SK-N-SH treated with all-trans-retinoic acid at 6 μM for 48 hours (cell line): ENCODE data around the gene PIAS2.
"Not testable (repeated sequence)": the region's sequence is repeated elsewhere in the genome, so short reads cannot be mapped to it uniquely, and the experiment has no call there.

ENCODE experiments used
- ATAC-seq: fragments of 200-7000 bp; cut with Tn5 transposase; 3 replicates; pipeline ENCODE4 v1.9.1; 2020; ENCODE audit warnings: mild to moderate bottlenecking, moderate library complexity
- ARNTL ChIP-seq: fragments of 450-650 bp; formaldehyde crosslinking; IDR thresholded peaks from 2 replicates; pipeline ENCODE4 v1.5.0; 2020; ENCODE audit warnings: low read depth, mild to moderate bottlenecking, moderate library complexity, borderline replicate concordance
- BACH2 ChIP-seq: fragments of 250-450 bp; sonication (Bioruptor Pico); IDR thresholded peaks from 2 replicates; pipeline ENCODE4 v1.9.0; 2021; ENCODE audit warnings: mild to moderate bottlenecking, borderline replicate concordance
- CSDC2 ChIP-seq: fragments of 250-450 bp; sonication (Bioruptor Pico); IDR thresholded peaks from 2 replicates; pipeline ENCODE4 v1.5.0; 2020; ENCODE audit warnings: mild to moderate bottlenecking, moderate library complexity
- ESRRG ChIP-seq: fragments of 250-450 bp; sonication (Bioruptor Pico); IDR thresholded peaks from 2 replicates; pipeline ENCODE4 v1.6.1; 2021; ENCODE audit warnings: mild to moderate bottlenecking
- GLIS3 ChIP-seq: fragments of 250-450 bp; sonication (Bioruptor Pico); IDR thresholded peaks from 2 replicates; pipeline ENCODE4 v1.5.0; 2020; ENCODE audit warnings: mild to moderate bottlenecking, moderate library complexity
- POU6F1 ChIP-seq: fragments of 250-450 bp; sonication (Bioruptor Pico); IDR thresholded peaks from 2 replicates; pipeline ENCODE4 v1.8.0; 2021; ENCODE audit warnings: low read depth, mild to moderate bottlenecking, moderate library complexity, borderline replicate concordance
- RARB ChIP-seq: fragments of 250-450 bp; sonication (Bioruptor Pico); IDR thresholded peaks from 2 replicates; pipeline ENCODE4 v1.8.0; 2021; ENCODE audit warnings: mild to moderate bottlenecking, moderate library complexity
- SNAI2 ChIP-seq: fragments of 250-450 bp; sonication (Bioruptor Pico); IDR thresholded peaks from 2 replicates; pipeline ENCODE4 v1.5.0; 2020; ENCODE audit warnings: mild to moderate bottlenecking, moderate library complexity
- TCF4 ChIP-seq: fragments of 250-450 bp; sonication (Bioruptor Pico); IDR thresholded peaks from 2 replicates; pipeline ENCODE4 v1.8.0; 2021; ENCODE audit warnings: mild to moderate bottlenecking, moderate library complexity, borderline replicate concordance
- TOX ChIP-seq: fragments of 250-450 bp; sonication (Bioruptor Pico); IDR thresholded peaks from 2 replicates; pipeline ENCODE4 v1.8.0; 2021; ENCODE audit warnings: mild to moderate bottlenecking, moderate library complexity, borderline replicate concordance
- TSHZ2 ChIP-seq: fragments of 250-450 bp; sonication (Bioruptor Pico); IDR thresholded peaks from 2 replicates; pipeline ENCODE4 v1.5.0; 2020; ENCODE audit warnings: mild to moderate bottlenecking, moderate library complexity
- ZFP3 ChIP-seq: fragments of 250-450 bp; sonication (Bioruptor Pico); IDR thresholded peaks from 2 replicates; pipeline ENCODE4 v1.5.0; 2020; ENCODE audit warnings: mild to moderate bottlenecking, moderate library complexity
- ZFP30 ChIP-seq: fragments of 450-650 bp; formaldehyde crosslinking; IDR thresholded peaks from 2 replicates; pipeline ENCODE4 v1.5.0; 2022; ENCODE audit warnings: mild to moderate bottlenecking, moderate library complexity
- ZNF565 ChIP-seq: fragments of 450-650 bp; formaldehyde crosslinking; conservative IDR thresholded peaks from 2 replicates; pipeline ENCODE4 v1.5.0; 2020; ENCODE audit warnings: low read depth, mild to moderate bottlenecking, moderate library complexity
- ZNF70 ChIP-seq: fragments of 450-650 bp; formaldehyde crosslinking; IDR thresholded peaks from 2 replicates; pipeline ENCODE4 v1.5.0; 2020; ENCODE audit warnings: mild to moderate bottlenecking, moderate library complexity
- ZNF8 ChIP-seq: fragments of 450-650 bp; formaldehyde crosslinking; IDR thresholded peaks from 2 replicates; pipeline ENCODE4 v1.5.0; 2020; ENCODE audit warnings: mild to moderate bottlenecking, moderate library complexity
- TF ChIP-seq, protein P1 (sequence below): fragments of 250-450 bp; sonication (Bioruptor Pico); IDR thresholded peaks from 2 replicates; pipeline ENCODE4 v1.5.1; 2021; ENCODE audit warnings: mild to moderate bottlenecking, moderate library complexity
- TF ChIP-seq, protein P2 (sequence below): fragments of 250-450 bp; sonication (Bioruptor Pico); IDR thresholded peaks from 2 replicates; pipeline ENCODE4 v1.5.1; 2020; ENCODE audit warnings: low read depth, mild to moderate bottlenecking, moderate library complexity

The PIAS2 gene

DNA sequence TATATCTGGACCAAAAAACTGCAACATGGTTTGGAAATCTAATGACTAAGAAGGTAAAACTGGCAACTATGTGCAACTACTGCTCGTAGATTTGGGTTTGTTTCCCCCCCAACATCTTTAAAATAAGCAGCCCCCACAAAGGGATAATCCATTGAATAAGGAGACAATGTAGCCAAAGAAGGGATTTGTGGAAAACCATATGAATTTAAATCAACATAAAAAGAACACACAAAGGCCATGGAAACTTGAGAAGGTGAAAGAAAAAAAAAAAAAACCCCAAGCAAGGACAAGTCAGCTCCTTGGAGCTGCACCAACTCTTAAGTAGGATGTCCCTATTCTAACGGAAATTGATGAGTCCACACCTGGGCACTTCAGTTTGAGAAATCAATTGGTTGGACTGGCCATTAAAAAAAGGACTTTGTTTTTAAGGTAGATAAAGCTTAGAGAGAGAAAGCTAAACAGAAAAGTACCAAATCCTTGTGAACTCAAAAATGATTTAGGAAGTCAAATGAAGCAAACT is 106.8 kb downstream of the PIAS2 start:
- TF ChIP-seq CSDC2 (CRISPR knock-in tag) (no peak), TCF4 (no peak), ZFP30 (CRISPR knock-in tag) (no peak), RARB (CRISPR knock-in tag) (no peak), GLIS3 (CRISPR knock-in tag) (no peak), SNAI2 (CRISPR knock-in tag) (no peak), POU6F1 (no peak), TSHZ2 (CRISPR knock-in tag) (no peak)
- TF ChIP-seq, protein P1, sequence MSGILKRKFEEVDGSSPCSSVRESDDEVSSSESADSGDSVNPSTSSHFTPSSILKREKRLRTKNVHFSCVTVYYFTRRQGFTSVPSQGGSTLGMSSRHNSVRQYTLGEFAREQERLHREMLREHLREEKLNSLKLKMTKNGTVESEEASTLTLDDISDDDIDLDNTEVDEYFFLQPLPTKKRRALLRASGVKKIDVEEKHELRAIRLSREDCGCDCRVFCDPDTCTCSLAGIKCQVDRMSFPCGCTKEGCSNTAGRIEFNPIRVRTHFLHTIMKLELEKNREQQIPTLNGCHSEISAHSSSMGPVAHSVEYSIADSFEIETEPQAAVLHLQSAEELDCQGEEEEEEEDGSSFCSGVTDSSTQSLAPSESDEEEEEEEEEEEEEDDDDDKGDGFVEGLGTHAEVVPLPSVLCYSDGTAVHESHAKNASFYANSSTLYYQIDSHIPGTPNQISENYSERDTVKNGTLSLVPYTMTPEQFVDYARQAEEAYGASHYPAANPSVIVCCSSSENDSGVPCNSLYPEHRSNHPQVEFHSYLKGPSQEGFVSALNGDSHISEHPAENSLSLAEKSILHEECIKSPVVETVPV (CRISPR knock-in tag) = no peak
- ATAC-seq = no peak

DNA sequence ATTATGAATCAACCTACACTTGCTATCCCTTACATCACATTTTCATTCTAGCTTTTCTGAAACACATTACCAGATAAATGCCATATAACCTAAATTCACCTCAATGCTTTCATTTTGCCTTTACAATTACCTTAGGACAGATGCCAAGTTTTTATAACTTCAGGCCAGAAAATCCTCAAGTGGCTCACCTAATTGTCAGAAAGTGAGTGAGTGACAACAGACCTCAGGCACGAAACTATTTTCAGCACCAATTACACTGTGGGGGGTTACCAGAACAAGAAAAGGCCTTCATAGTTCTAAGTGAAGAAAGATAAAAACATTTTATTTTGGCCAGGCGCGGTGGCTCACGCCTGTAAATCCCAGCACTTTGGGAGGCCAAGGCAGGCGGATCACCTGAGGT is 108.2 kb downstream of the PIAS2 start:
- no peak for ATAC-seq
- TF ChIP-seq TOX (CRISPR knock-in tag) (no peak), CSDC2 (CRISPR knock-in tag) (no peak), SNAI2 (CRISPR knock-in tag) (no peak)

GRCh38 chr18:46795945-46796344 is 121.4 kb downstream of the PIAS2 start:
- ATAC-seq = not testable (repeated sequence)

DNA sequence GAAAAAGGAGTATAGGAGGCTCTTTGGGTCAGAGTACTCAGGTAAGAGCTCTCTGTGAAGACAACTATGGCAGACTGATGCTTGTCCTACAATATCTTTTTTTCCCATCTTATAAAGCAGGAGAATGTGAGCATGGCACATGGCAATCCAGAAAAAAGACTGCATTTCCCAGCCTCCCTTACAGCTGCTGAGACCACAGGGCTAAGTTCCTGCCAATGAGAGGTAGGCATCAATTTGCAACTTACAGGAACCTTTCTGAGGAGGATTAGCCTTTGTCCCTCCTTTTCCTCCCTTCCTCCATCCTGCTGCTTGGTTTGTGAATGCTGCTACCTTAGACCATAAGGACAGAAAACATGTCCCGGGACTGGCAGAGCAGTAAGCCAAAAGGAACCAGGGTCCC is 122.7 kb downstream of the PIAS2 start:
- TF ChIP-seq, protein P2, sequence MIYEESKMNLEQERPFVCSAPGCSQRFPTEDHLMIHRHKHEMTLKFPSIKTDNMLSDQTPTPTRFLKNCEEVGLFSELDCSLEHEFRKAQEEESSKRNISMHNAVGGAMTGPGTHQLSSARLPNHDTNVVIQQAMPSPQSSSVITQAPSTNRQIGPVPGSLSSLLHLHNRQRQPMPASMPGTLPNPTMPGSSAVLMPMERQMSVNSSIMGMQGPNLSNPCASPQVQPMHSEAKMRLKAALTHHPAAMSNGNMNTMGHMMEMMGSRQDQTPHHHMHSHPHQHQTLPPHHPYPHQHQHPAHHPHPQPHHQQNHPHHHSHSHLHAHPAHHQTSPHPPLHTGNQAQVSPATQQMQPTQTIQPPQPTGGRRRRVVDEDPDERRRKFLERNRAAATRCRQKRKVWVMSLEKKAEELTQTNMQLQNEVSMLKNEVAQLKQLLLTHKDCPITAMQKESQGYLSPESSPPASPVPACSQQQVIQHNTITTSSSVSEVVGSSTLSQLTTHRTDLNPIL = no peak
- TF ChIP-seq SNAI2 (CRISPR knock-in tag) (no peak), TSHZ2 (CRISPR knock-in tag) (no peak), ESRRG (CRISPR knock-in tag) (no peak), POU6F1 (no peak), ZFP3 (CRISPR knock-in tag) (no peak), TCF4 (no peak), BACH2 (CRISPR knock-in tag) (no peak), ZNF565 (no peak), ZNF8 (no peak), RARB (CRISPR knock-in tag) (no peak), TOX (CRISPR knock-in tag) (no peak), ZFP30 (CRISPR knock-in tag) (no peak), ZNF70 (no peak), ARNTL (CRISPR knock-in tag) (no peak)
- TF ChIP-seq, protein P1 (CRISPR knock-in tag) = no peak
- 0 out of 3 replicates have a peak, but pooled peaks have one; percentile 18 for ATAC-seq
